ENCODE data around the gene LY86. TPM values are rescaled to one million over a fixed set of nuclear protein-coding genes. Genes with fewer than 3 reads are reported as not detected.

The LY86 gene
- total RNA-seq, 4 donors from 2014 or later, result 1.2 to 2.8 TPM; not detected in 2

DNA sequence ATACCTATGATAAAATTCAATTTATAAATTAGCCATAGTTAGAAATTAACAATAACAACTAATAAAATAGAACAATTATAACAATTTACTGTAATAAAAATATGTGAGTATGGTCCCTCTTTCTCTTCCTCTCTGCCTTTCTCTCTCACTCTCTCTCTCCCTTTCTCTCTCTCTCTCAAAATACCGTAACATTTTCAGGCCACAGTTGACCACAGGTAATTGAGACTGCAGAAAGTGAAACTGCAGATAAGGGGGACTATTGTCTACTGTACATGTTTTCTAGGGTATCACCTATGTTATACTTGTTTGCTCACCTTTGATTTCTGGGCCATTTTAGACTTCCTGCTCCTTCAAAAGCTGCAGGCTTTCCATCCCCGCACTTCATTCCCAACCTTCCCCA, 46.8 kb downstream of the LY86 start:
- intact Hi-C loops (cut with DNase I), result no loop called here
- Histone ChIP-seq H3K36me3 (no peaks in the 10 kb centered on the region), H3K9me3 (no peaks in the 10 kb centered on the region), H3K27ac (no peak overlapping the region), H3K27me3 (no peaks in the 10 kb centered on the region), H3K4me1 (peaks cover 12 to 25% of the 10 kb centered on the region in 2 donors), H3K4me3 (replicated peaks in 1 of 3) (no peak overlapping the region)
- TF ChIP-seq, protein P1, sequence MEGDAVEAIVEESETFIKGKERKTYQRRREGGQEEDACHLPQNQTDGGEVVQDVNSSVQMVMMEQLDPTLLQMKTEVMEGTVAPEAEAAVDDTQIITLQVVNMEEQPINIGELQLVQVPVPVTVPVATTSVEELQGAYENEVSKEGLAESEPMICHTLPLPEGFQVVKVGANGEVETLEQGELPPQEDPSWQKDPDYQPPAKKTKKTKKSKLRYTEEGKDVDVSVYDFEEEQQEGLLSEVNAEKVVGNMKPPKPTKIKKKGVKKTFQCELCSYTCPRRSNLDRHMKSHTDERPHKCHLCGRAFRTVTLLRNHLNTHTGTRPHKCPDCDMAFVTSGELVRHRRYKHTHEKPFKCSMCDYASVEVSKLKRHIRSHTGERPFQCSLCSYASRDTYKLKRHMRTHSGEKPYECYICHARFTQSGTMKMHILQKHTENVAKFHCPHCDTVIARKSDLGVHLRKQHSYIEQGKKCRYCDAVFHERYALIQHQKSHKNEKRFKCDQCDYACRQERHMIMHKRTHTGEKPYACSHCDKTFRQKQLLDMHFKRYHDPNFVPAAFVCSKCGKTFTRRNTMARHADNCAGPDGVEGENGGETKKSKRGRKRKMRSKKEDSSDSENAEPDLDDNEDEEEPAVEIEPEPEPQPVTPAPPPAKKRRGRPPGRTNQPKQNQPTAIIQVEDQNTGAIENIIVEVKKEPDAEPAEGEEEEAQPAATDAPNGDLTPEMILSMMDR (IDR thresholded peaks at IDR 0.05), result no peak
- no peak for TF ChIP-seq POLR2A (IDR thresholded peaks at IDR 0.05)
- 88 to 94% methylated on average over 2 of the region's 2 CpGs for WGBS, 2 donors
- DNase-seq, result no peak

DNA sequence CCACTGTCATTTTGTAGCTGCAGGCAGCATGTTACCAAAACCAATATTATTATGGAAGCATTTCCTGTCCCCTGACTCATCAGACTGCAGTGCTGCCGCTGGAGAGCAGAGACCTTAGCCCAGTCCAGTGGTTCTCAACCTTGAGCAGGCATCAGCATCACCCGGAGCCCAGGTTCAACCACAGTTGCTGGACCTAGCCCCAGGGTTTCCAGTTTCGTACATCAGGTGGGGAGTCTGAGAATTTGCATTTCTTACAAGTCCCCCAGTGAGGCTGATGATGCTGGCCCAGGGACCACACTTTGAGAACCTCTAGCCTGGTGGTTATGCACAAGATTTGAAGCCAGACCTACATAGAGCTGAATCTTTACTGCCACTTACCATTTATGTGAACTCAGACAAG, 47.3 kb downstream of the LY86 start:
- Histone ChIP-seq H3K9me3 (no peaks in the 10 kb centered on the region), H3K36me3 (no peaks in the 10 kb centered on the region), H3K4me1 (peaks cover 18 to 31% of the 10 kb centered on the region in 2 donors), H3K27me3 (no peaks in the 10 kb centered on the region), H3K27ac (no peak overlapping the region), H3K4me3 (replicated peaks in 1 of 3) (no peak overlapping the region)
- TF ChIP-seq, protein P1 (IDR thresholded peaks at IDR 0.05), result no peak
- no peak for TF ChIP-seq POLR2A (IDR thresholded peaks at IDR 0.05)
- DNase-seq, result no peak
- WGBS, 2 donors, result 91 to 100% methylated on average over 3 of the region's 3 CpGs
- intact Hi-C loops (cut with DNase I), result no loop called here

DNA sequence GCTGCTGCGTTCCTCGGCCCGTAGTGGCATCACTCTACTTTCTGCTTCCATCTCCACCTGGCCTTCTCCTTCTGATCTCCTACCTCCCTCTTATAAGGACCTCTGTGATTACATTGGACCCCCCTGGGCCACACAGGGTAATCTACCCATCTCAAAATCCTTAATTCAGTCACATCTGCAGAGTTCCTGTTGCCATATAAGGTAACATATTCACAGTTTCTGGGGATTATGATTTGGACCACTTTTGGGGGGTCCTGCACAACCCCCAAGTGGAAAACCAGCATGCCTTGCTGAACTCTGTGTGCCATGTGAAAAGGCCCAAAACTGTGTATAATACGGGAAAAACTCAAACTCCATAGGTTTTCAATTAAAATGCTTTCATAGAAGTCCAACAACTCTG, 51.1 kb downstream of the LY86 start:
- Histone ChIP-seq H3K4me3 (replicated peaks in 1 of 3) (no peak overlapping the region), H3K9me3 (no peaks in the 10 kb centered on the region), H3K27me3 (no peaks in the 10 kb centered on the region), H3K27ac (no peak overlapping the region), H3K4me1 (peaks cover 16 to 21% of the 10 kb centered on the region in 2 donors), H3K36me3 (no peaks in the 10 kb centered on the region)
- no peak for TF ChIP-seq POLR2A (IDR thresholded peaks at IDR 0.05)
- TF ChIP-seq, protein P1 (IDR thresholded peaks at IDR 0.05), result no peak
- intact Hi-C loops (cut with DNase I), result no loop called here
- no peak for DNase-seq
- WGBS, 2 donors, result 98% methylated on average over 4 of the region's 4 CpGs

DNA sequence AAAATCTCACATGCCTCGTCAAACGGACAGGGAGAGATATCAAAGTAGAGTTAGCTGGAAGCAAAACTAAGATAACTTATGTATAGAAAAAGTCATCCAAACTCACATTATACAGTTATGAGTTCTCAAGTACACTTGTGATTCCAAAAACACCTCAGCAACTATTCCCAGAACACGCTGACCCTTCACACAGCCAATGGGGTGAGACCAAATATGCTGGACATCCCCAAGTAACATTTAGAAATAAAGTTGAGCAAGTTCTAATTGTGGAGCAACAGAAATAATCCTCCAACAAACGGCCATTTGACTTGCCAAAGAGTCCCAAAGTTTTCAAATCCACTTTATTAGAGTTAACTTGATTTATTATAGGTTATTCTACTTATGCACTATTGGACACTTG, 52.4 kb downstream of the LY86 start:
- peak; percentile 31 to 42 for DNase-seq
- H3K36me3 ChIP-seq, result no peaks in the 10 kb centered on the region
- no peak overlapping the region for H3K4me3 ChIP-seq (replicated peaks in 1 of 3)
- H3K9me3 ChIP-seq, result no peaks in the 10 kb centered on the region
- H3K27me3 ChIP-seq, result no peaks in the 10 kb centered on the region
- intact Hi-C loops (cut with DNase I), result no loop called here
- WGBS, 2 donors, result 62 to 63% methylated on average over 4 of the region's 4 CpGs
- H3K27ac ChIP-seq, result peak overlapping the region in 2 of 3 donors; percentile 46 to 47
- peaks cover 16 to 21% of the 10 kb centered on the region in 2 donors for H3K4me1 ChIP-seq
- TF ChIP-seq POLR2A (IDR thresholded peaks at IDR 0.05), result no peak
- TF ChIP-seq, protein P1 (IDR thresholded peaks at IDR 0.05), result no peak

DNA sequence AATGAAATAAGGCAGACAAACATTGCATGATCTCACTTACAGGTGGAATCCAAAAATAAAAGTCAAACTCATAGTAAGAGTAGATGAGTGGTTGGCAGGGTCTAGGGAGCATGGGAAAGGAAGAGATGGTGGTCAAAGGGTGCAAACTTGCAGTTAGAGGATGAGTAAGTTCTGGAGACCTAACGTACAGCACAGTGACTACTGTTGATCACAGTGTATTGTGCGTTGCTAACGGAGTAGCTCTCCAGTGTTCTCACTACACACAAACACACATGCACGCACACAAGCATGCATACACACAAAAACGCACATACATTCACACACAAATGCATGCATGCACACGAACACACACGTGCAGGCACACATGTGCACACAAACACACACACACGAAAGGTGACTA, 54.9 kb downstream of the LY86 start:
- intact Hi-C loops (cut with DNase I), result no loop called here
- WGBS, 2 donors, result 96% methylated on average over 8 of the region's 8 CpGs
- Histone ChIP-seq H3K9me3 (no peaks in the 10 kb centered on the region), H3K27me3 (no peaks in the 10 kb centered on the region), H3K27ac (no peak overlapping the region), H3K4me1 (peaks cover 12 to 18% of the 10 kb centered on the region in 2 donors), H3K4me3 (replicated peaks in 1 of 3) (no peak overlapping the region), H3K36me3 (no peaks in the 10 kb centered on the region)
- TF ChIP-seq POLR2A (IDR thresholded peaks at IDR 0.05), result no peak
- TF ChIP-seq, protein P1 (IDR thresholded peaks at IDR 0.05), result no peak
- DNase-seq, result no peak

All from thyroid gland (tissue), 4 donors.